ENCODE measurements around the gene UNC5C.

GRCh38 chr4:95508421-95508820 is 40.4 kb downstream of the UNC5C start:
- TF ChIP-seq CTCF (IDR thresholded peaks at IDR 0.05) (no peak), POLR2A (IDR thresholded peaks at IDR 0.05) (no peak)
